ENCODE data around the gene RBM10. TPM values are rescaled to one million over a fixed set of nuclear protein-coding genes. Genes with fewer than 3 reads are reported as not detected.

RBM10 gene
- total RNA-seq, 1 experiment from 2014 or later = 47.2 TPM

- Mint-ChIP-seq H3K4me1 (ENCODE audit: low read depth, unreplicated experiment) (no peaks in the 10 kb centered on the region), H3K27ac (ENCODE audit: unreplicated experiment) (no peak overlapping the region), H3K4me3 (ENCODE audit: low read depth, unreplicated experiment) (no peak overlapping the region), H3K9me3 (ENCODE audit: low read depth, unreplicated experiment) (no peaks in the 10 kb centered on the region), H3K36me3 (ENCODE audit: insufficient read depth, unreplicated experiment) (peaks cover 17% of the 10 kb centered on the region), H3K27me3 (ENCODE audit: unreplicated experiment) (no peaks in the 10 kb centered on the region)
- CTCF ChIA-PET = no interaction called here
- BruUV-seq (replicated peaks) = no TSS peak
- TF ChIP-seq CTCF (IDR thresholded peaks at IDR 0.05; ENCODE audit: unreplicated experiment) = no peak
- DNase-seq = no peak
- intact Hi-C loops (cut with micrococcal nuclease; ENCODE audit: unreplicated experiment) = no loop called here
Measured at GRCh38 chrX:47169726-47170515, 24.9 kb downstream of the RBM10 start.

GRCh38 chrX:47170861-47171692 lies 26.1 kb downstream of the RBM10 start:
- BruUV-seq (replicated peaks) = no TSS peak
- H3K27ac Mint-ChIP-seq (ENCODE audit: unreplicated experiment) = no peak overlapping the region
- CTCF ChIA-PET = no interaction called here
- H3K27me3 Mint-ChIP-seq (ENCODE audit: unreplicated experiment) = no peaks in the 10 kb centered on the region
- DNase-seq = no peak
- no peak overlapping the region for H3K4me3 Mint-ChIP-seq (ENCODE audit: low read depth, unreplicated experiment)
- H3K4me1 Mint-ChIP-seq (ENCODE audit: low read depth, unreplicated experiment) = no peaks in the 10 kb centered on the region
- no peaks in the 10 kb centered on the region for H3K9me3 Mint-ChIP-seq (ENCODE audit: low read depth, unreplicated experiment)
- peaks cover 24% of the 10 kb centered on the region for H3K36me3 Mint-ChIP-seq (ENCODE audit: insufficient read depth, unreplicated experiment)
- no peak for TF ChIP-seq CTCF (IDR thresholded peaks at IDR 0.05; ENCODE audit: unreplicated experiment)
- intact Hi-C loops (cut with micrococcal nuclease; ENCODE audit: unreplicated experiment) = no loop called here

- no peaks in the 10 kb centered on the region for H3K4me1 Mint-ChIP-seq (ENCODE audit: low read depth, unreplicated experiment)
- no TSS peak for BruUV-seq (replicated peaks)
- no peaks in the 10 kb centered on the region for H3K27me3 Mint-ChIP-seq (ENCODE audit: unreplicated experiment)
- intact Hi-C loops (cut with micrococcal nuclease; ENCODE audit: unreplicated experiment) = no loop called here
- no peak for TF ChIP-seq CTCF (IDR thresholded peaks at IDR 0.05; ENCODE audit: unreplicated experiment)
- H3K36me3 Mint-ChIP-seq (ENCODE audit: insufficient read depth, unreplicated experiment) = peaks cover 25% of the 10 kb centered on the region
- DNase-seq = no peak
- no peaks in the 10 kb centered on the region for H3K9me3 Mint-ChIP-seq (ENCODE audit: low read depth, unreplicated experiment)
- H3K27ac Mint-ChIP-seq (ENCODE audit: unreplicated experiment) = no peak overlapping the region
- CTCF ChIA-PET = no interaction called here
- no peak overlapping the region for H3K4me3 Mint-ChIP-seq (ENCODE audit: low read depth, unreplicated experiment)
Measured at GRCh38 chrX:47171996-47172395, 27.0 kb downstream of the RBM10 start.

- no peak overlapping the region for H3K27ac Mint-ChIP-seq (ENCODE audit: unreplicated experiment)
- DNase-seq = no peak
- H3K36me3 Mint-ChIP-seq (ENCODE audit: insufficient read depth, unreplicated experiment) = peaks cover 21% of the 10 kb centered on the region
- H3K4me1 Mint-ChIP-seq (ENCODE audit: low read depth, unreplicated experiment) = no peaks in the 10 kb centered on the region
- no peaks in the 10 kb centered on the region for H3K27me3 Mint-ChIP-seq (ENCODE audit: unreplicated experiment)
- CTCF ChIA-PET = no interaction called here
- intact Hi-C loops (cut with micrococcal nuclease; ENCODE audit: unreplicated experiment) = no loop called here
- TF ChIP-seq CTCF (IDR thresholded peaks at IDR 0.05; ENCODE audit: unreplicated experiment) = no peak
- no peak overlapping the region for H3K4me3 Mint-ChIP-seq (ENCODE audit: low read depth, unreplicated experiment)
- no TSS peak for BruUV-seq (replicated peaks)
- no peaks in the 10 kb centered on the region for H3K9me3 Mint-ChIP-seq (ENCODE audit: low read depth, unreplicated experiment)
Measured at GRCh38 chrX:47172549-47172948, 27.5 kb downstream of the RBM10 start.

Measured in Calu3 (cell line).